M059J (cell line): Measurements from ENCODE around the gene TCEA3. TPM values are rescaled to one million over a fixed set of nuclear protein-coding genes. Genes with fewer than 3 reads are reported as not detected.
"Not testable (repeated sequence)": the region's sequence is repeated elsewhere in the genome, so short reads cannot be mapped to it uniquely, and the experiment has no call there.

ENCODE experiments used
- DNase-seq: peaks from one replicate; pipeline ENCODE4 v3.0.0-alpha.2; 2012; ENCODE audit warnings: low read depth
- total RNA-seq: library from RNA; depleted of rRNA; stranded (reverse); fragments of >200 nt; shearing (Covaris generic); gene quantifications from 2 replicates; pipeline ENCODE4 v1.2.3, GENCODE V29; 2014

TCEA3 gene
- total RNA-seq, 1 experiment from 2014 or later: 0.30 TPM

DNA sequence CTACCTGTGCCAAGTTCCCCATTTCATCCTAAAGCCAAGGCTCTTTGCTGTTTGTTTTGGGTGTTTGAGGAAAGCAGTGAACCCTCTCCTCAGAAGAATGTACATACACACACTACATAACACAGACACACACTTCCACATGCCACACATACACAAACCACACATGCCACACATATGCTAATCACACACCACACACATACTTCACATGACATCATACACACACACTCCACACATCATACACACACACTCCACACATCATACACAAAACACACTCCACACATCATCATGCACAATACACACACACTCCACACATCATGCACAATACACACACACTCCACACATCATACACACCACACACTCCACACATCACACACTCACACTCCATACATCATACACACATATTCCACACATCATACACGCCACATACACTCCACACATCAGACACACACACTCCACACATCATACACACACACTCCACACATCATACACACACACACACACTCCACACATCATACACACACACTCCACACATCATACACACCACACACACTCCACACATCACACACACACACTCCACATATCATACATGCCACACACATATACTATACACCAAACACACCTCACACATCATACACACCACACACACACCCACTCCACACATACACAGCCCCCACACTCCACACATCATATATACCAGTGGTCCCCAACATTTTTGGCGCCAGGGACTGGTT lies 32.3 kb downstream of the TCEA3 start:
- no peak for DNase-seq

DNA sequence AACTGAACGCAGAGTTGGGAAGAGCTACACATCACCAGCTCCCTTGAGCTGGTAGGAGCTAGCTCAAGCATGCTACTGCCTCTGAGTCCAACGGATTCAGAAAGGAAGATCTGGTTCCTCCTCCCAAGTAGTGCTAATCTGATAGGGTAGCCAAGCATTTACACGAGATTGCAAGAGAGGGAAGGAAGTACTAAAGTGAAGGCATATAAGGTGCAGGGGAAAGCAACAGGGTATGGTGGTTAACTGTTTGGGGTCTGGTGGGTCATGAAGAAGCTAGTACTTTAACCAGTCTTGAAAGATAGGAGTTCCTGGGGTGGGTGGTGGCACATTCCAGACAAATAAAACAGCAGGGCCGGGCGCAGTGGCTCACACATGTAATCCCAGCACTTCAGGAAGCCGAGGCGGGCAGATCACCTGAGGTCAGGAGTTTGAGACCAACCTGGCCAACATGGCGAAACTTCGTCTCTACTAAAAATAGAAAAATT lies 34.7 kb downstream of the TCEA3 start:
- no peak for DNase-seq

- no peak for DNase-seq
These were observed 37.1 kb downstream of the TCEA3 start for GRCh38 chr1:23387494-23387893.

DNA sequence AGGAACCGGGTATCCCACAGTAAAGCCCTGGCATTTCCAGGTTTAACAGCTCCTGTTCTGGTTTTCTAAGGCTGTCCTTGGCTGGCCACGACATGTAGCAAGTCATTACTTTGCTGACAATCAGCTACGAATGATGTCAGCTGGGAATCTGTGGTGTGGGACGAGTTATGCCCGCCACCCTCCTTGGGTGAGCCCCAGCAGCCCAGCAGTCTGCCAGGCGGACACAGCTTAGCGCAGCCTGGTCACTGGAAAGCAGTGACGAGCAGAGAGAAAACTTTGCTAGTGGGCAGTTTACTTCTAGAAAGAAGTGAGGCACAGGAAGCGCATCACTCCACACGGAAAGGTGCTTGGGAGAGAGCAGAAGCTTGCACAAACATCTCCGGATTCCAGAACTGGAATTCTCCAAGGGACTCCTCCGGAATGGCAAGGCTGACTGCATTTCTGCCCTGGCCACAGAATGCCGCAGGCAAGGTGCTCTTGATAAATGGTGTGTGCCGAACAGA lies 39.4 kb downstream of the TCEA3 start:
- peak; percentile 69 for DNase-seq

- DNase-seq: peak; percentile 86
These were observed 40.1 kb downstream of the TCEA3 start for GRCh38 chr1:23384312-23385058.

DNA sequence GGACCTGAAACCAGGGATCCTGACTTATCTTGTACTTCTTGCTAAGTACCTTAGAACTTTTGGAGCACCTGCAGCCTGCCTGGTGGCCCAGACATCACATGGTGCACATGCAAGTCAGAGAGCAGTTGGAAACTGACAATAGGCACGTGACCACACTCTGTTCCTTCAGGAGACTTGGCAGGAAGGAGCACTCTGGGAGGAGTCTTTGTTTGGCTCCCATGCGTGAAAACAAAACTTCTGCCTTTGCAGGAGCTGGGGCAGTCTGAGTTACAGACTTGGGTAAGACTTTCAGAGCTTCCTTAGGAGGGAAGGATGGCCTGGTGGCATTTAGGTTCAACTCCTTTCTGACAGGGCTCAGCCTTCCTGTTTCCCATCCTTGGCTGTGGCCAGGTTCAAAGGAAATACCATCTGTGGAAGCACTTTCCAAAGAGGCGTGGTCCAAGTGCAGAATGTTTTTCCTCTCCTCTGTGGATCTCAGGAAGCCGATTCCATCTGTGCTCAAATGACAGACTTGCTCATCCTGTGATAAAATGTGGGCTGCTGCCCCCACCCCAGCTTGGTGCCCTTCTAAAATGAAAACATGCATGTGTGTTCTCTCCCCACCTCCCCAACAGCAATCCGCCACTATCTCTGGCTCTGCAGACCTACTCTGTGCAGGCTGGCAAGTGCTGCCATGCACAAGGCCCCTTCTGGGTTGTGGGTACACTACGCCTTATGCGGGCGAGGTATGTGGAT lies 40.8 kb downstream of the TCEA3 start:
- no peak for DNase-seq

- no peak for DNase-seq
These were observed 43.2 kb downstream of the TCEA3 start for GRCh38 chr1:23381233-23381885.

- DNase-seq: no peak
These were observed 43.8 kb downstream of the TCEA3 start for GRCh38 chr1:23380719-23381118.

DNA sequence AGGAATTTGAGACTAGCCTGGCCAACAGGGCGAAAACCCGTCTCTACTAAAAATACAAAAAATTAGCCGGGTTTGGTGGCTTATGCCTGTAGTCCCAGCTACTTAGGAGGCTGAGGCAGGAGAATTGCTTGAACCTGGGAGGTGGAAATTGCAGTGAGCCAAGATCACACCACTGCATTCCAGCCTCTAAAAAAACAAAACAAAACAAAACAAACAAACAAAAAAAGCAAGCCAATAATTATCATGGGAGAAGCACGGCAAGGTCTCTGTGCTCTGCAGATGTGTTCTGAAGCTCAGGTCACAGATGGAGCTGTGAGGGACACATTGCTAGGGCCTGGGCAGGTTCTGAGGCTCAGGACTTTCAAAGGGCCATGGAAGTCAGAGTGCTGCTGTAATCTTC lies 44.3 kb downstream of the TCEA3 start:
- DNase-seq: not testable (repeated sequence)

DNA sequence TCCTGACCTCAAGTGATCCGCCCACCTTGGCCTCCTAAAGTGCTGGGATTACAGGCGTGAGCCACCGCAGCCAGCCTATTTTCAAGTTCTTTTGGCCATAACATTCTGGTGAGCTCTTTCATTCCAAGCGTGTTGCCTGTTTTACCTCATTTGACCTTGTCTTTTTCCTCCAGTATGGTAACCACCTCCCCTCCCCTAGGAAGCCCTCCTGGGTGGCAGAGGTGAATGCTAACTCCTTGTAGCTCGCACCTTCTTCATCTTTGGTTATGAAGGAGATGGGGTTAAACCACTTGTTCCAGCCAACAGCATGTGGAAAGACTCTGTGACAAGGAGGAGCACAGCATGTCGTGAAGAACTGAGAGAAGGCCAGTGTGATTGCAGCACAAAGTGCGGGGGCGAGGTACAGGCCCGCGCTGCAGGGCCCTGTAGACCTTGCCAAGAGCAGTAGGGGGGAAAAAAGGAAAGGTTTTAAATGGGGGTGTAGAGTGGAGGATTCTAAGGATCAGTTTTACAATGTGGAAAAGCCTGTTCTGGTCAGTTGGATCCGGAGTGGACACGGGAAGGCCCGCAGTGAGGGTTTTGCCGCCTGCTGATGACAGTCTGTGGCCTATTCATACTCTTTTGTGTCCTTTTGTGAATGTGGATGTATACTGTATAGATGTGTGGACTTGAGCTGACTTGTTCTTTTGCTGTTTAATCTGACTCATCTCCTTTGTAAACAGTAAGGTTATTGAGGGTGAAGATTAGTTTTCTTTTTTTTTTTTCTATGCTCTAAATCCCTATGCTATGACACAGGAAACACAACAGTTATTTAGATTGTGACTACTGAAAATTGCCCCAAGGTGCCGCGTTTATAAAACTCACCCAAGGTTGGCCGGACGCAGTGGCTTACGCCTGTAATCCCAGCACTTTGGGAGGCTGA lies 47.4 kb downstream of the TCEA3 start:
- DNase-seq: peak; percentile 96

- not testable (repeated sequence) for DNase-seq
These were observed 50.3 kb downstream of the TCEA3 start for GRCh38 chr1:23374079-23374735.

DNA sequence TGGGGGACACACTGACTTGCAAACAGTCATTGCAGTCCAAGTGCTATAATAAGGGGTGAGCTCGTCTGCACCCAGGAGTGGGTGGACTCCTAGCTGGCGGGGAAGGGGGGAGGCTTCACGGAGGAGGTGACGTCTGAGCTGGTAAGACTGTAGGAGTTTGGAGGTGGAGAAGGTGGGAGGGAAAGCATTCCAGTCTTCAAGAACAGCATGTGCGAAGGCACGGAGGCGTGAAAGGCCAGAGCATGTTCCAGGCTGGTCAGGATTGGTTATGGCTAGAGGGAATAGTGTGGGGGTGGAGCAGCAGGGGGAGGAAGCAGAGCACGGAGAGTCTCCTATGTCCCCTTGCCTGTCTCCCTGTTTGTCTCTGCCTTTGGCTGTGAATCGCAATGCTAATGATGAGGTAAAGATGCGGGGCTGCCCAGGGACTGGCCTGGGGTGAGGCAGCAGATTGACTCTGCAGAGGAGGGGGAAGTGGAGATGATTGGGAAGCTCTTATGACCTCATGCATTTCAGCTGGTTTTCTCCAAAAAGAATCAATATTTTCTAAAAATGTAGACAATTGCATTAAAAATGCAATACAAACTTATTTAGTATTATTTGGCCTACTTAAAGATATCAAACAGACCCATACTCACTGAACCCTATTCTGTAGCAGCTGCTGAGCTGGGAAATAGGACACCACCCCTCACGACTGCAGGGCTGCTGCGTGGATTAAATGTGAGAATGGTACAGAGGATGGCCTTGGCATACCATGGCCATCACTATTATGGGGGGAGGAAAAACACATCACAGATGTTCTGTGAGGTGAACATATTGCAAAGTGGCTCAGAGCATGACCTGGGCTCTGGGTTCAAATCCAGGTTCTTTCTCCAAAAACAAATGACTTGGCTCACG lies 52.3 kb downstream of the TCEA3 start:
- DNase-seq: no peak

DNA sequence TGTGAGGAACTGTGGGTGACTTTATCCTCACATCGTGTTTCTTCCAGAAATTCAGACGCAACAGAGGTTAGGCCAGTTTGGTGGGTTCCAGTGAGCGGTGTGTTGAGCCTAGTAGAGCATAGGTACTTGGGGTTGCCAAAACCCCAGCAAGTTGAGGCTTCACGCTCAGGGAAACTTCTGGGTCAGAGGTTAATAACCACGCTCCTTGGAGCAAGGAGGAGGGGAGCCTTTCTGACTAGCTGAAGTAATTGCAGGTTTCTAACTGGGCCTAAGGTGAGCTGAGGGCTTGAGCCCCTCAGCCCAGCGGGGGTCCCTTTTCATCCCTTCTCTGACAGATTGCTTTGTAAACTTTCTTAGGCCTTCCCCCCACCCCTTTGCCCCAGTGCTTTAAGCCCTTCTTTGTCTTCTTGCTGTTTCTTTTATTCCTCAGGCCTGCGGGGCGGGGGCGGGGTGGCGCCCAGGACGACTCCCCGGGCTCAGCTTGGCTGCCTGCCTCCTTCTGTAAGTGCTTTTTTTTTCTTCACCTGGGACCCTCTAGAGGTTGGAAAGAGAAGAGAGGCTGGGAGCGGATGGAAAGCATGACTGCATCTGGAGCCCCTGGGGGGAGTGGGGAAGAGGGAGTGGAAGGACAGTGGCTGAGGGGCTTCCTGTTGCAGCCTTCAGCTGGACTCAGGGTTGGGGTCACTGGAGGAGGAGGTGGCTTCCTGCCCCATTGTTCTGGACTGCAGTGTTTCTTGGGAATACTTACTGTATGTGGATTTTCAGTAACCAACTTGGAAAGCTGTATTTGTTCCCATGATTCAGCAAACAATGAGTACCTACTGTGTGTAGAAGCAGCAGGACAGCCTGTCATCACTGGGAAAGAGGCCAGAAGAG lies 53.6 kb downstream of the TCEA3 start:
- no peak for DNase-seq

DNA sequence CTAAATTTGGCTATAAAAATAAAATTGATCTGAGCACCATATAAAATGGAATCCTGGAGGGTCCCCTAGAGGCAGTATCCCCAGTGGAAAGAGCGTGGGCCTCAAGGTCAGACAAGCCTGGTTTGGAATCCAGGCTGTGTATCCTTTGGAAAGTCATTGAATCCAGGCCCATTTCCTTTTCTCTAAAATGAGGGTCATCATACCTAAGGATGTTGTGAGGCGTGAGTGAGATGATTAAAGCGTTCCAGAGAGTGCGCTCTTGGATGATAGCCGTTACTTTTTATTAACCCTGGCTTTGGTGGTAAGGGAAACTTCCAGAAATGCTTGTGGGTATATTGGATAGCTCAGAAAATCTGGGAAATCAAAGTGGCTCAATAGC lies 54.2 kb downstream of the TCEA3 start:
- DNase-seq: no peak

- peak; percentile 90 for DNase-seq
These were observed 55.1 kb downstream of the TCEA3 start, which contains the start of gene ZNF436 for GRCh38 chr1:23369335-23370013. TSS of gene ZNF436 (minus strand) at chr1:23369836. CDS start at chr1:23368005, 1,831 bp downstream.

DNA sequence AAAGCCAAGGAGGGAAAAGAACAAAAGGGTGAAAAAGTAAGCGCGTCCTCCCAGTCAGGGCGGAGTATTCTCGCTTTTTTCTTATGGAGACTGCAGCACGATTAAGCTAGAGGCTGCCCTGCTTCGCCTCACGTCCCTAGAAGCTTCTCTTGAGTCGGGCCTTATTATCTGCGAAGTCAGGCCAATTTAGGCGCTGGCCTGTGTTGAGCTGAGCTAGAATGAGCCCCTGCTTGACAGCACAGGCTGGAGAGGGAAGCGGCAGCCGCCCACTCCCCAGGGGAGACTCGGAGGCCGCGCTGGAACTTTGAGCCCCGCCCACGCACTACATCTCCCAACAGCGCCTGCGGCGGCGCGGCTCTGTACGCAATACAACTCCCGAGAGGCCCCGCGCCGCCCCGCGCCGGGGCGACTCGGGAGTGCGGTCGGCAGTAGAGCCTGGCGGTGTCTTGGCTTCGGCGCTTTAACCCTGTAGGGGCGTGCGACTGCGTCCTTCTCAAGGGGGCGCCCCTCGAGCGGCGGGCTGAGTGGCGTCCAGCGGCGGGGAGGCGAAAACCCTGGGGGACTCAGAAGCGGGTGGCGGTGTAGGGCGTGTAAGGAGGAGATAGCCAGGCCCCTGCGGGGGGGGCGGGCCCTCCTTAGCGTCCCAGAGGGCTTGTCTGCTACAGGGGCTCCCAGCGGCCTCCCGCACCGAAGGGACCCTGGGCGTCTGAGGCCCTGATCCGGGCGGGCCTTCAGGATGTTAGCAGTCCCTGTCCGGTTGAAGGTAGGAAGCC lies 55.8 kb downstream of the TCEA3 start:
- DNase-seq: peak; percentile 92
